Stimulated activated naive CD8-positive, alpha-beta T cell treated with anti-CD3 and anti-CD28 coated beads, Interleukin-15, Interleukin-2, amounts not matched to agents 100 ng/mL and 50 ng/mL, for 24 hours (primary cell): Measurements from ENCODE around the gene FAM3B.

Experiments
- H3K27ac Mint-ChIP-seq: one replicate; pipeline ENCODE4 v1.8.0; 2021; ENCODE audit warnings: mild to moderate bottlenecking, mixed read lengths
- H3K27me3 Mint-ChIP-seq: one replicate; pipeline ENCODE4 v1.8.0; 2021; ENCODE audit warnings: mixed read lengths
- H3K36me3 Mint-ChIP-seq: one replicate; pipeline ENCODE4 v1.8.0; 2021; ENCODE audit warnings: low read depth, mixed read lengths
- H3K4me1 Mint-ChIP-seq: one replicate; pipeline ENCODE4 v1.8.0; 2021; ENCODE audit warnings: low read depth, mixed read lengths
- H3K4me3 Mint-ChIP-seq: one replicate; pipeline ENCODE4 v1.8.0; 2021; ENCODE audit warnings: mild to moderate bottlenecking, mixed read lengths
- H3K9me3 Mint-ChIP-seq: one replicate; pipeline ENCODE4 v1.8.0; 2021; ENCODE audit warnings: mixed read lengths

FAM3B gene

GRCh38 chr21:41327753-41328152 is 11.2 kb downstream of the FAM3B start:
- H3K27me3 Mint-ChIP-seq: peaks cover 4% of the 10 kb centered on the region

GRCh38 chr21:41328660-41329607 is 12.3 kb downstream of the FAM3B start:
- H3K9me3 Mint-ChIP-seq: peaks cover 6% of the 10 kb centered on the region
- no peak overlapping the region for H3K4me3 Mint-ChIP-seq
- H3K4me1 Mint-ChIP-seq: no peaks in the 10 kb centered on the region
- peaks cover 10% of the 10 kb centered on the region for H3K27me3 Mint-ChIP-seq
- H3K36me3 Mint-ChIP-seq: no peaks in the 10 kb centered on the region
- H3K27ac Mint-ChIP-seq: no peak overlapping the region

More at GRCh38 chr21:41327753-41328152, 11.2 kb downstream of the FAM3B start:
- no peaks in the 10 kb centered on the region for H3K4me1 Mint-ChIP-seq
- H3K4me3 Mint-ChIP-seq: no peak overlapping the region
- H3K27ac Mint-ChIP-seq: no peak overlapping the region
- no peaks in the 10 kb centered on the region for H3K9me3 Mint-ChIP-seq
- no peaks in the 10 kb centered on the region for H3K36me3 Mint-ChIP-seq

GRCh38 chr21:41333752-41334151 is 17.2 kb downstream of the FAM3B start:
- H3K27ac Mint-ChIP-seq: no peak overlapping the region
- no peaks in the 10 kb centered on the region for H3K4me1 Mint-ChIP-seq
- peaks cover 9% of the 10 kb centered on the region for H3K9me3 Mint-ChIP-seq
- H3K27me3 Mint-ChIP-seq: peaks cover 11% of the 10 kb centered on the region
- no peak overlapping the region for H3K4me3 Mint-ChIP-seq
- no peaks in the 10 kb centered on the region for H3K36me3 Mint-ChIP-seq

GRCh38 chr21:41337515-41337914 is 20.9 kb downstream of the FAM3B start:
- Mint-ChIP-seq H3K27me3 (peaks cover 6% of the 10 kb centered on the region), H3K4me3 (no peak overlapping the region), H3K36me3 (no peaks in the 10 kb centered on the region), H3K9me3 (peaks cover 14% of the 10 kb centered on the region), H3K4me1 (no peaks in the 10 kb centered on the region), H3K27ac (no peak overlapping the region)

GRCh38 chr21:41338455-41338854 is 21.9 kb downstream of the FAM3B start:
- Mint-ChIP-seq H3K4me1 (no peaks in the 10 kb centered on the region), H3K4me3 (no peak overlapping the region), H3K9me3 (peaks cover 13% of the 10 kb centered on the region), H3K27ac (no peak overlapping the region), H3K27me3 (peaks cover 10% of the 10 kb centered on the region), H3K36me3 (no peaks in the 10 kb centered on the region)

- H3K36me3 Mint-ChIP-seq: no peaks in the 10 kb centered on the region
- H3K27ac Mint-ChIP-seq: no peak overlapping the region
- peaks cover 7% of the 10 kb centered on the region for H3K27me3 Mint-ChIP-seq
- peaks cover 5% of the 10 kb centered on the region for H3K9me3 Mint-ChIP-seq
- H3K4me3 Mint-ChIP-seq: no peak overlapping the region
- H3K4me1 Mint-ChIP-seq: no peaks in the 10 kb centered on the region
Observed at GRCh38 chr21:41342035-41342434, 25.4 kb downstream of the FAM3B start.

- H3K27ac Mint-ChIP-seq: no peak overlapping the region
- H3K36me3 Mint-ChIP-seq: no peaks in the 10 kb centered on the region
- peaks cover 10% of the 10 kb centered on the region for H3K27me3 Mint-ChIP-seq
- no peaks in the 10 kb centered on the region for H3K4me1 Mint-ChIP-seq
- peaks cover 5% of the 10 kb centered on the region for H3K9me3 Mint-ChIP-seq
- no peak overlapping the region for H3K4me3 Mint-ChIP-seq
Observed at GRCh38 chr21:41344146-41344545, 27.5 kb downstream of the FAM3B start.

- Mint-ChIP-seq H3K4me1 (no peaks in the 10 kb centered on the region), H3K4me3 (no peak overlapping the region), H3K27me3 (peaks cover 10% of the 10 kb centered on the region), H3K9me3 (peaks cover 5% of the 10 kb centered on the region), H3K36me3 (no peaks in the 10 kb centered on the region), H3K27ac (no peak overlapping the region)
Observed at GRCh38 chr21:41345356-41345755, 28.8 kb downstream of the FAM3B start.

GRCh38 chr21:41345934-41346685 is 29.5 kb downstream of the FAM3B start:
- Mint-ChIP-seq H3K4me1 (no peaks in the 10 kb centered on the region), H3K4me3 (no peak overlapping the region), H3K27me3 (peaks cover 13% of the 10 kb centered on the region)

GRCh38 chr21:41346758-41347157 is 30.2 kb downstream of the FAM3B start:
- no peaks in the 10 kb centered on the region for H3K36me3 Mint-ChIP-seq
- H3K27me3 Mint-ChIP-seq: peaks cover 13% of the 10 kb centered on the region
- no peak overlapping the region for H3K4me3 Mint-ChIP-seq
- H3K4me1 Mint-ChIP-seq: no peaks in the 10 kb centered on the region
- no peak overlapping the region for H3K27ac Mint-ChIP-seq
- peaks cover 5% of the 10 kb centered on the region for H3K9me3 Mint-ChIP-seq

More at GRCh38 chr21:41345934-41346685, 29.5 kb downstream of the FAM3B start:
- H3K36me3 Mint-ChIP-seq: no peaks in the 10 kb centered on the region
- H3K9me3 Mint-ChIP-seq: peaks cover 5% of the 10 kb centered on the region
- no peak overlapping the region for H3K27ac Mint-ChIP-seq

- no peaks in the 10 kb centered on the region for H3K9me3 Mint-ChIP-seq
- H3K27ac Mint-ChIP-seq: no peak overlapping the region
- H3K36me3 Mint-ChIP-seq: no peaks in the 10 kb centered on the region
- peaks cover 8% of the 10 kb centered on the region for H3K27me3 Mint-ChIP-seq
- no peaks in the 10 kb centered on the region for H3K4me1 Mint-ChIP-seq
- H3K4me3 Mint-ChIP-seq: no peak overlapping the region
Observed at GRCh38 chr21:41348434-41348833, 31.8 kb downstream of the FAM3B start.

GRCh38 chr21:41349126-41349525 is 32.5 kb downstream of the FAM3B start:
- no peak overlapping the region for H3K27ac Mint-ChIP-seq
- H3K4me3 Mint-ChIP-seq: no peak overlapping the region
- H3K36me3 Mint-ChIP-seq: no peaks in the 10 kb centered on the region
- H3K9me3 Mint-ChIP-seq: no peaks in the 10 kb centered on the region
- H3K4me1 Mint-ChIP-seq: no peaks in the 10 kb centered on the region
- H3K27me3 Mint-ChIP-seq: peaks cover 6% of the 10 kb centered on the region

GRCh38 chr21:41349619-41350390 is 33.2 kb downstream of the FAM3B start:
- Mint-ChIP-seq H3K27me3 (peaks cover 6% of the 10 kb centered on the region), H3K9me3 (no peaks in the 10 kb centered on the region), H3K36me3 (no peaks in the 10 kb centered on the region), H3K4me1 (no peaks in the 10 kb centered on the region), H3K27ac (no peak overlapping the region), H3K4me3 (no peak overlapping the region)

- Mint-ChIP-seq H3K36me3 (no peaks in the 10 kb centered on the region), H3K27me3 (peaks cover 6% of the 10 kb centered on the region), H3K4me1 (no peaks in the 10 kb centered on the region)
Observed at GRCh38 chr21:41350436-41351155, 34.0 kb downstream of the FAM3B start.

More at GRCh38 chr21:41350436-41351155, 34.0 kb downstream of the FAM3B start:
- Mint-ChIP-seq H3K9me3 (no peaks in the 10 kb centered on the region), H3K4me3 (no peak overlapping the region), H3K27ac (no peak overlapping the region)
